SH-SY5Y (cell line): ENCODE measurements around the gene CDH8.

ENCODE experiments used
- GATA2 ChIP-seq: IDR thresholded peaks from 2 replicates; pipeline ENCODE4 v1.6.1; 2011; ENCODE audit warnings: mild to moderate bottlenecking, low read depth, low read length
- GATA3 ChIP-seq: IDR thresholded peaks from 2 replicates; pipeline ENCODE4 v1.6.1; 2011; ENCODE audit warnings: low read depth, mild to moderate bottlenecking, low read length, moderate library complexity

- TF ChIP-seq GATA3: no peak
- TF ChIP-seq GATA2: no peak
Measured at GRCh38 chr16:61820398-61820797, 215.8 kb downstream of the CDH8 start.
